IPS-20b (cell line): ENCODE data around the gene PEX7.

Experiments used
- H3K27ac ChIP-seq: one replicate; pipeline ENCODE4 v1.5.1; 2013; ENCODE audit warnings: low read length
- H3K27me3 ChIP-seq: 2 replicates; pipeline ENCODE4 v1.6.1; 2013; ENCODE audit warnings: mild to moderate bottlenecking, low read length, inconsistent platforms; ENCODE audit not compliant: insufficient read depth
- H3K36me3 ChIP-seq: 2 replicates; pipeline ENCODE4 v1.6.1; 2013; ENCODE audit warnings: low read depth, mild to moderate bottlenecking, inconsistent platforms, low read length, moderate library complexity; ENCODE audit not compliant: insufficient read depth
- H3K4me1 ChIP-seq: 2 replicates; pipeline ENCODE4 v1.6.1; 2013; ENCODE audit warnings: mild to moderate bottlenecking, control low read depth, inconsistent platforms, low read length, moderate library complexity; ENCODE audit not compliant: insufficient read depth
- H3K4me3 ChIP-seq: 2 replicates; pipeline ENCODE4 v1.5.1; 2013; ENCODE audit warnings: mild to moderate bottlenecking, low read length, inconsistent platforms
- H3K9ac ChIP-seq: 2 replicates; pipeline ENCODE4 v1.6.1; 2013; ENCODE audit warnings: low read depth, mild to moderate bottlenecking, inconsistent platforms, low read length, moderate library complexity
- H3K9me3 ChIP-seq: 2 replicates; pipeline ENCODE4 v1.6.1; 2013; ENCODE audit warnings: mild to moderate bottlenecking, low read depth, low read length, inconsistent platforms; ENCODE audit not compliant: insufficient read depth

The PEX7 gene

DNA sequence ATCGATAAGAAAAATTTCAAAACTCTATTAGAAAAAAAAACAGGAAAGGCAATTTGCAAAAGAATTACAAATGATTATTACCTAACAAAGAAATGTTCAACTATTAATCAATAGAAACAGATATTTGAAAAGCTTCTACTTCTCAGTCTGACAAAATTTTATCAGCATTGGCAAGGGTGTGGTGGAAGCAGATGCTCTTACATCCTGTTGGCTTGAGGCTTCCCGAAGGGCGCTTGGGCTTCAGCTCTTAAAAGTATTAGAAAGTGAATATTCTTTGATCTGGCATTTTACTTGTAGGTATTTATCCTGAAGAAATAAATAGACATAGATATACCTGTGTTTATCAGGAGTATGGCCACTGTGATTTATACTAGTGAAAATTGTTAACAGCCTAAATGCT lies 138.4 kb downstream of the PEX7 start:
- no peak overlapping the region for H3K9ac ChIP-seq
- no peaks in the 10 kb centered on the region for H3K36me3 ChIP-seq
- no peak overlapping the region for H3K27ac ChIP-seq
- H3K27me3 ChIP-seq: peaks cover 7% of the 10 kb centered on the region; the same call in 1 of the 2 replicates
- H3K9me3 ChIP-seq: no peaks in the 10 kb centered on the region
- no peak overlapping the region for H3K4me3 ChIP-seq
- H3K4me1 ChIP-seq: peaks cover 19% of the 10 kb centered on the region; the same call in 1 of the 2 replicates

DNA sequence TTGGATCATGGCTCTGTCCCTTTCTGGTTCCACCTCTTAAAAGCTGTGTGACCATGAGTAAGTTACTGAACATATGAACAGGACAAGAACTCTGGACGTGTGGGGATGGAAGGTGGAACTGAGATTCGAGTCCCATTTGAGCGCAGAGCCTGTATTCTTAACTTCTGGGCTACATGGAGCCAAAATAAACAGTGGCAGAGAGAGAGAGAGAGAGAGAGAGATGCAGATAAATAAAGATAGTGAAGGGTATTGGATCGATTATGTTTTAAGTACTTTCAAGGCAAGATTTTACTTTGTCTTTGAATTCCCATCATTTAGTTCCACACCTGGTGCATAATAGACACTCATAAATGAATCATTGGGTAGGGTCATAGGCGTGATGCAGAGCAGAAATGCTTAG lies 139.5 kb downstream of the PEX7 start:
- Histone ChIP-seq H3K36me3 (no peaks in the 10 kb centered on the region), H3K9ac (no peak overlapping the region), H3K4me3 (no peak overlapping the region), H3K4me1 (peaks cover 17% of the 10 kb centered on the region; the same call in 1 of the 2 replicates), H3K27ac (no peak overlapping the region), H3K27me3 (peaks cover 7% of the 10 kb centered on the region; the same call in 1 of the 2 replicates), H3K9me3 (no peaks in the 10 kb centered on the region)

DNA sequence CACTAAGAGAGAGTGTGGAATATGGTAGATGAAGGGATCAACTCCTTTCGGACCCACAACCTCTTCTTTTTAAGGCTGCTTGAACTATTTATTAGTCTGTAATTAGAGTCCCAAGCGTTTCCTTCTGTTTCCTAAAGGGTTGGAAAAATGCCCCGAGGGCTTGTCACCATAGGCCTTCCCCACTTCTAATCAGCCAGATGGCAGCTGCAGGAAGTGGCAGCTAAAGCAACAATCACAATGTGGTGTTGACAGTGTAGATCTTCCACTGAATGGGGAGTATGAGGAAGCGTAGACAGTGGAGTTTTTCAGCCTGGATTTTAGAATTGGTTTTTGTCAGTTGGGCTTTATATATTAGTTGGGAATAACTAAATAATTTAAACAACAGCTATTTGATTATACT lies 140.3 kb downstream of the PEX7 start:
- H3K9me3 ChIP-seq: no peaks in the 10 kb centered on the region
- H3K4me1 ChIP-seq: peaks cover 17% of the 10 kb centered on the region; the same call in 1 of the 2 replicates
- H3K4me3 ChIP-seq: no peak overlapping the region
- no peaks in the 10 kb centered on the region for H3K36me3 ChIP-seq
- no peak overlapping the region for H3K9ac ChIP-seq
- H3K27me3 ChIP-seq: peaks cover 7% of the 10 kb centered on the region; the same call in 1 of the 2 replicates
- H3K27ac ChIP-seq: no peak overlapping the region

DNA sequence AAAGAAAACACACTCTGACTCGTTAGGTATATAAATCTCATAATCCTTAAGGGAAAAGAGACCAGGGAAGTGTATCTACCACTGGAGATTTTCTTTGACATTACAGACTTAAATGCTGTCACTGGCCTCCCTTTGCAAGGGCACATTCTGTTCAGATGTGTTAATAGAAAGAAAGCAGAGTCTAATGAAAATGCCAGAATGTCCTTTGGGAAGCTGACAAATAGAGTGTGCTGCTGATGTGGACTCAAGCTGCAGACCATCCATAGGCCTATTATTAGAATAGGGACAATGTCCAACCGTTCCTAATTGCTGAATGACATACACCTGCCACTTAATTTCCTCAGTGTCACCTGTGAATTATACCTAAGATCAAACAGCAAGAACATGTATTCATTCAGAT lies 140.9 kb downstream of the PEX7 start:
- peaks cover 7% of the 10 kb centered on the region; the same call in 1 of the 2 replicates for H3K27me3 ChIP-seq
- no peak overlapping the region for H3K9ac ChIP-seq
- H3K4me3 ChIP-seq: no peak overlapping the region
- no peaks in the 10 kb centered on the region for H3K36me3 ChIP-seq
- no peaks in the 10 kb centered on the region for H3K9me3 ChIP-seq
- no peak overlapping the region for H3K27ac ChIP-seq
- peaks cover 13% of the 10 kb centered on the region; the same call in 1 of the 2 replicates for H3K4me1 ChIP-seq
